Nephron progenitor cell (in vitro differentiated cells): Measurements from ENCODE around the gene RUNX3.

Source experiments
- DNase-seq: peaks from one replicate; pipeline ENCODE4 v3.0.0; 2021
- H3K27ac Mint-ChIP-seq: 2 replicates; pipeline ENCODE4 v1.8.0; 2021; ENCODE audit warnings: mild to moderate bottlenecking, moderate library complexity, mixed read lengths
- H3K27me3 Mint-ChIP-seq: 2 replicates; pipeline ENCODE4 v1.8.0; 2021; ENCODE audit warnings: mild to moderate bottlenecking, low read depth, mixed read lengths; ENCODE audit not compliant: poor library complexity
- H3K36me3 Mint-ChIP-seq: 2 replicates; pipeline ENCODE4 v1.8.0; 2021; ENCODE audit warnings: low read depth, mixed read lengths
- H3K4me1 Mint-ChIP-seq: 2 replicates; pipeline ENCODE4 v1.8.0; 2021; ENCODE audit warnings: mixed read lengths
- H3K4me3 Mint-ChIP-seq: 2 replicates; pipeline ENCODE4 v1.8.0; 2021; ENCODE audit warnings: mild to moderate bottlenecking, moderate library complexity, mixed read lengths
- H3K9me3 Mint-ChIP-seq: 2 replicates; pipeline ENCODE4 v1.8.0; 2021; ENCODE audit warnings: mild to moderate bottlenecking, moderate library complexity, mixed read lengths
- TF ChIP-seq, protein P1 (sequence below): fragments of 200-600 bp; sonication (generic); IDR thresholded peaks from 2 replicates; pipeline ENCODE4 v1.5.0; 2021; ENCODE audit warnings: antibody characterized with exemption

Gene RUNX3

DNA sequence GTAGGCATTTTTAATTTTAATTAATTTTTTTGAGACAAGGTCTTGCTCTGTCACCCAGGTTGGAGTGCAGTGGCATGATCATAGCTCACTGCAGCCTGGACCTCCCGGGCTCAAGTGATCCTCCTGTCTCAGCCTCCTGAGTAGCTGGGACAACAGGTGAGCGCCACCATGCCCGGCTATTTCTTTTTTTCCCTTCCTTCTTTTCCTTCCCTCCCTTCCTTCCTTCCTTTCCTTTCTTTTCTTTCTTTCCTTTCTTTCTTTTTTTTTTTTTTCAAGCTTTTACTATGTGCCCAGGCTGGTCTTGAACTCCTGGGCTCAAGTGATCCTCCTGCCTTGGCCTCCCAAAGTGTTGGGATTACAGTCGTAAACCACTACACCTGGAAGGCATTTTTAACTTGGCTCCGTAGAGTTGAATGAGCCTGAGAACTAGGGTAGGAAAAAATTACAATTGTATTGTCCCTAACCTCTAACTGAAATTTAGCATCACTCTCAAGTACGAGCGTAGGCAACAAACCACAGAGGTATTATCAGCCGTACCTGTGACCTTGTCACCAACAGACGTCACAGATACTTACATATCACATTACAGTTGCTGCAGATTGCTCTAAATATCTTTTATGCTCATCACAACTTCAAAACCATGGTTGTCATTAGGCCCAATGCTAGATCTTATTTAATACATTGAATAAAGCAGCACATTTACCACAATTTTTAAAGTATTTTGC lies 8.0 kb downstream of the RUNX3 start:
- Mint-ChIP-seq H3K4me3 (no peak overlapping the region), H3K36me3 (no peaks in the 10 kb centered on the region), H3K27me3 (peaks cover 66% of the 10 kb centered on the region), H3K27ac (no peak overlapping the region), H3K4me1 (peaks cover 46% of the 10 kb centered on the region), H3K9me3 (no peaks in the 10 kb centered on the region)
- TF ChIP-seq, protein P1, sequence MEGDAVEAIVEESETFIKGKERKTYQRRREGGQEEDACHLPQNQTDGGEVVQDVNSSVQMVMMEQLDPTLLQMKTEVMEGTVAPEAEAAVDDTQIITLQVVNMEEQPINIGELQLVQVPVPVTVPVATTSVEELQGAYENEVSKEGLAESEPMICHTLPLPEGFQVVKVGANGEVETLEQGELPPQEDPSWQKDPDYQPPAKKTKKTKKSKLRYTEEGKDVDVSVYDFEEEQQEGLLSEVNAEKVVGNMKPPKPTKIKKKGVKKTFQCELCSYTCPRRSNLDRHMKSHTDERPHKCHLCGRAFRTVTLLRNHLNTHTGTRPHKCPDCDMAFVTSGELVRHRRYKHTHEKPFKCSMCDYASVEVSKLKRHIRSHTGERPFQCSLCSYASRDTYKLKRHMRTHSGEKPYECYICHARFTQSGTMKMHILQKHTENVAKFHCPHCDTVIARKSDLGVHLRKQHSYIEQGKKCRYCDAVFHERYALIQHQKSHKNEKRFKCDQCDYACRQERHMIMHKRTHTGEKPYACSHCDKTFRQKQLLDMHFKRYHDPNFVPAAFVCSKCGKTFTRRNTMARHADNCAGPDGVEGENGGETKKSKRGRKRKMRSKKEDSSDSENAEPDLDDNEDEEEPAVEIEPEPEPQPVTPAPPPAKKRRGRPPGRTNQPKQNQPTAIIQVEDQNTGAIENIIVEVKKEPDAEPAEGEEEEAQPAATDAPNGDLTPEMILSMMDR: no peak
- DNase-seq: no peak

DNA sequence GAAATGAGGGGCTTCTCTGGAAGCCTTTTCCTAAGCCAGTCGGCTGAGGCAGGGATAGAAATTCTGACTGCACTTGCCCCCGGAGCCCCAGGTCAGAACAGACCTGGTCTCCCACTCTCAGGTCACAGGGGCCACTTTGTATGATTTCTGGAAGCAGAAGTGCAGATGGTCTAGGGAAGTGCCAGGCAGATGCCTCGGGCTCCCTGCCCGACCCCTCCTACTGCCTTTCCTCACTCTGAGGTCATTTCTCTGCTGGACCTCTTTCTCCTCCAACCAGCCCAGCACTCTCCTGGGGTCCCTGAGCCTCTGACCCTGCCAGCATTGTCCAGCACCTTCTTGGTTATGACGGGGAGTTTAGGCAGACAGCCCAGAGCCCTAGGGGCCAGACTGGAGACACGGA lies 8.7 kb downstream of the RUNX3 start:
- Mint-ChIP-seq H3K4me3 (no peak overlapping the region), H3K4me1 (peaks cover 47% of the 10 kb centered on the region), H3K27me3 (peaks cover 59% of the 10 kb centered on the region), H3K9me3 (no peaks in the 10 kb centered on the region), H3K36me3 (no peaks in the 10 kb centered on the region), H3K27ac (no peak overlapping the region)
- TF ChIP-seq, protein P1: no peak
- DNase-seq: no peak

DNA sequence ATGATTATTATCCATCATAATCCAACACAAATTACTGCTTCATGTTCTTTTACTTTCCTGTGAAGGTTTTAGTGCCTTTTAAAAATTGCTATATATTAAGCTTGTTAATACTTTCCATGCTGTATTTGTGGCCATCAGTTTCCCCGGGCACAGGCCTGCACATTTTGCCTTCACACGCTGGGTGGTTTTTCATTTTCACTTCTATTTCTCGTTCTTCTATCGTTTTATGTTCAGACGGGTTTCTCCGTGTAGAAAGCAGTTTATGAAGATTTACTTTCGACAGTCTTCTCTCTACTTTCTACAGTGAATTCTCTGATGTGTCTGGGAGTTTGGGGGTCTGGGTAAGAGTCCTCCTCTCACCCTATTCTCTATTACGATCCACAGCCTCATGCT lies 9.5 kb downstream of the RUNX3 start:
- H3K9me3 Mint-ChIP-seq: no peaks in the 10 kb centered on the region
- H3K4me1 Mint-ChIP-seq: peaks cover 47% of the 10 kb centered on the region
- H3K36me3 Mint-ChIP-seq: no peaks in the 10 kb centered on the region
- H3K4me3 Mint-ChIP-seq: no peak overlapping the region
- TF ChIP-seq, protein P1: no peak
- no peak overlapping the region for H3K27ac Mint-ChIP-seq
- peaks cover 51% of the 10 kb centered on the region for H3K27me3 Mint-ChIP-seq
- DNase-seq: no peak

DNA sequence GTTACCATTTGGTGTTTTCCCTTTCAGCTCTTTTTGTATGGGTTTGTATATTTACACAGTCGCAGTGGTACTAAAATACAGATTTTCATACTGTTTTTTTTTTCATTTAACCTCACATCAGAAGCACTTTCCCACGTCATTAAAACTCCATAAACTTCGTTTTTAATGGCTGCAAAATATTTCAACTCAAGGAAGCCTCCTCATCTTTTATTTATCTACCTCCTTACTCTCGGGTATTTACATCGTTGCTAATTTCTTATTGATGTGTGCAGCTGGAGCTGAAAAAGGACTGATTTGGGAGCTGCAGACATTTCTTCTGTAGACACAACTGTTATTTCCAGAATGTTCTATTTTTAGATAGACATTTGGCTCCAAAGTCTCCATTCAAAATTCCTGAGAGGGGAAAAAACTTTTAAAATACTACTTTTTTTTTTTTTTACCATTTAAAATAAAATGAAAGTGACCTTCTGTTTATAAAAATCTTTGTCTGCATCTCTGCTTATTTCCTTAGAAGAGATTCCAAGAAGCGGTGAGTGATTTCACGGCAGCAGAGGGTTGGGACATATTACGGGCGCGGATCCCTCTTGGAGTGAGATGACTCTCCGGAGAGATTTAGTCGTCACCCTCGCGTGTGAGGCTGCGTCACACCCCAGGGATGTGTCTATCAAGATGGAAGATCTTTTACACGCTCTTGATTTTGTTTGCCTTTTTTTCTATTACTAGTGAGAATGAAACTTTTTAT lies 10.1 kb downstream of the RUNX3 start:
- TF ChIP-seq, protein P1: no peak
- no peak overlapping the region for H3K27ac Mint-ChIP-seq
- H3K27me3 Mint-ChIP-seq: peaks cover 45% of the 10 kb centered on the region
- no peaks in the 10 kb centered on the region for H3K9me3 Mint-ChIP-seq
- H3K4me3 Mint-ChIP-seq: no peak overlapping the region
- H3K36me3 Mint-ChIP-seq: no peaks in the 10 kb centered on the region
- no peak for DNase-seq
- H3K4me1 Mint-ChIP-seq: peaks cover 47% of the 10 kb centered on the region

DNA sequence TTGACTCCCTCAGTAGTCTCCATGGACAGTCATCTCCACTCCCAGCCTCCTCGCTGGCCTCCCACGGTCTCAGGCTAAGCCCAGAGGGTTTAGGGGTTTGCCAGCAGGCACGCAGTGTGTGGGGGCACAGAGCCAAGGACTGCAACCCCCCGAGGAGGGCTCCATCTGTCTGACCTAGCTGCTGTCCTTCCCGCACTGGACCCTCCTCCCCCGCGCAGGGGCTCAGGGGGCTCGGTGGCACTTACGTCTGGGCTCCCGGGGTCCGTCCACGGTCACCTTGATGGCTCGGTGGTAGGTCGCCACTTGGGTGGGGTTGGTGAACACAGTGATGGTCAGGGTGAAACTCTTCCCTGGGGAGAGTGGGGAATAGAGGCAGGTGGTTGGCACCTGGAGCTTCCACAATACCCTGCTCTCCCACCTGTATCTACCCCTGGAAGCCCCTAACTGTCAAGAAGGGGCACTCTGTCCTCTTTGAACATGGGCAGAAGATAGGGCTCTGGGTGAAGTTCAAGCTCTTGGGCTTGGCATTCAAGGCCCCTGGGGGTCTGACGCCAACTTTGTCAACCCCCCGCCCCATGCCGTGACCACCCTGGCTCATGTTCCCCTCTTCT lies 11.0 kb downstream of the RUNX3 start:
- TF ChIP-seq, protein P1: no peak
- H3K4me1 Mint-ChIP-seq: peaks cover 49% of the 10 kb centered on the region
- peaks cover 40% of the 10 kb centered on the region for H3K27me3 Mint-ChIP-seq
- no peak for DNase-seq
- no peak overlapping the region for H3K27ac Mint-ChIP-seq
- no peaks in the 10 kb centered on the region for H3K9me3 Mint-ChIP-seq
- no peaks in the 10 kb centered on the region for H3K36me3 Mint-ChIP-seq
- no peak overlapping the region for H3K4me3 Mint-ChIP-seq
